Keratinocyte (primary cell): ENCODE measurements around the gene TMEM115. TPM values are rescaled to one million over a fixed set of nuclear protein-coding genes. Genes with fewer than 3 reads are reported as not detected.

Source experiments
- DNase-seq: peaks from one replicate; pipeline ENCODE4 v3.0.0-alpha.2; 2011; ENCODE audit warnings: low read depth, missing footprints, low spot score
- FAIRE-seq: peaks from 2 replicates; lab custom pipeline; 2011; peaks lifted over from hg19 to GRCh38; lab: Jason Lieb, UNC
- H2AFZ ChIP-seq: 2 replicates; pipeline ENCODE4 v1.6.0; 2012; ENCODE audit warnings: low read length, control low read depth, inconsistent platforms; ENCODE audit not compliant: control insufficient read depth
- H3K27ac ChIP-seq: 2 replicates; pipeline ENCODE4 v1.5.1; 2011; ENCODE audit warnings: low read length; ENCODE audit not compliant: control insufficient read depth, insufficient read depth
- H3K27me3 ChIP-seq: 3 replicates; pipeline ENCODE4 v1.6.0; 2011; ENCODE audit warnings: low read length; ENCODE audit not compliant: control insufficient read depth, insufficient read depth; ENCODE audit errors: extremely low read depth
- H3K36me3 ChIP-seq, 2 experiments: 2 replicates in 1 of 2; 3 replicates in 1 of 2; pipeline ENCODE4 v1.5.1; 2011; ENCODE audit warnings: low read length in 2 of 2, mild to moderate bottlenecking in 1 of 2; ENCODE audit not compliant: control insufficient read depth in 2 of 2, insufficient read depth in 2 of 2; ENCODE audit errors: extremely low read depth in 1 of 2
- H3K4me1 ChIP-seq: 3 replicates; pipeline ENCODE4 v1.5.1; 2011; ENCODE audit warnings: low read length; ENCODE audit not compliant: control insufficient read depth, insufficient read depth; ENCODE audit errors: extremely low read depth
- H3K4me2 ChIP-seq: 3 replicates; pipeline ENCODE4 v1.6.0; 2011; ENCODE audit warnings: low read depth, low read length; ENCODE audit not compliant: control insufficient read depth, insufficient read depth; ENCODE audit errors: extremely low read depth
- H3K4me3 ChIP-seq, 3 experiments: fragments of 200-600 bp in 1 of 3; sonication (generic) in 1 of 3; 2 replicates in 2 of 3; 3 replicates in 1 of 3; pipeline ENCODE4 v1.5.1; 2011 to 2016; ENCODE audit warnings: low read length in 3 of 3, mild to moderate bottlenecking in 3 of 3, control low read depth in 2 of 3, inconsistent platforms in 1 of 3, low read depth in 1 of 3, mixed read lengths in 1 of 3, mixed run types in 1 of 3, moderate library complexity in 1 of 3; ENCODE audit not compliant: control insufficient read depth in 2 of 3, insufficient read depth in 2 of 3; ENCODE audit errors: extremely low read depth in 1 of 3
- H3K79me2 ChIP-seq: 2 replicates; pipeline ENCODE4 v1.6.0; 2012; ENCODE audit warnings: low read length; ENCODE audit not compliant: control insufficient read depth, insufficient read depth
- H3K9ac ChIP-seq: 3 replicates; pipeline ENCODE4 v1.6.0; 2011; ENCODE audit warnings: low read length; ENCODE audit not compliant: control insufficient read depth, insufficient read depth; ENCODE audit errors: extremely low read depth
- H3K9me1 ChIP-seq: 3 replicates; pipeline ENCODE4 v1.6.0; 2011; ENCODE audit warnings: low read length; ENCODE audit not compliant: control insufficient read depth, insufficient read depth; ENCODE audit errors: extremely low read depth
- H3K9me3 ChIP-seq: 2 replicates; pipeline ENCODE4 v1.5.1; 2012; ENCODE audit warnings: low read depth, low read length; ENCODE audit not compliant: control insufficient read depth
- H4K20me1 ChIP-seq: 3 replicates; pipeline ENCODE4 v1.6.0; 2011; ENCODE audit warnings: low read length; ENCODE audit not compliant: control insufficient read depth, insufficient read depth; ENCODE audit errors: extremely low read depth
- CTCF ChIP-seq, 3 experiments: IDR thresholded peaks in 1 of 3; conservative IDR thresholded peaks in 1 of 3; optimal IDR thresholded peaks in 1 of 3; 2 replicates in 2 of 3; 3 replicates in 1 of 3; pipeline versions ENCODE3 to v1.5.1; 2011; ENCODE audit warnings: low read length in 3 of 3, mild to moderate bottlenecking in 3 of 3, moderate library complexity in 2 of 3, control low read depth in 1 of 3, inconsistent platforms in 1 of 3; ENCODE audit not compliant: insufficient read depth in 2 of 3; ENCODE audit errors: extremely low read depth in 1 of 3
- EZH2 ChIP-seq: IDR thresholded peaks from one replicate; pipeline ENCODE4 v1.6.1; 2012; ENCODE audit warnings: inconsistent platforms, mild to moderate bottlenecking, low read length, moderate library complexity
- dilution Hi-C: fragments of 300-500 bp; cut with MboI; formaldehyde crosslinking; loops from one replicate; pipeline ENCODE4 v1.7.0; 2020; ENCODE audit warnings: low sequenced_read_pairs; ENCODE audit not compliant: extremely low pct_ligation_motif_present
- polyA plus RNA-seq, 5 experiments: library from polyadenylated mRNA; depleted of rRNA in 3 of 5; stranded (reverse) in 3 of 5; stranded (forward) in 1 of 5; unstranded in 1 of 5; fragments of >200 nt; gene quantifications; 1 replicate in 1 of 5; 2 replicates in 3 of 5; 3 replicates in 1 of 5; pipeline versions ENCODE4 v1.2.1 to v1.2.3, GENCODE V29; 2011 to 2012; ENCODE audit warnings: missing spikeins in 2 of 5, low read depth in 1 of 5, low replicate concordance in 1 of 5

TMEM115 gene
- polyA plus RNA-seq, 1 donor (not counting 4 experiments of a cell fraction or from before 2014, with no cell fraction given), result 22.4 TPM

- no peaks in the 10 kb centered on the region for H3K9me3 ChIP-seq
Measured at GRCh38 chr3:50354186-50354764, 5.0 kb downstream of the TMEM115 start.

GRCh38 chr3:50353245-50354004 is 5.9 kb downstream of the TMEM115 start:
- Histone ChIP-seq H3K27me3 (no peaks in the 10 kb centered on the region), H3K36me3 (peaks cover 26 to 30% of the 10 kb centered on the region in 2 experiments), H3K9me1 (peaks cover 2% of the 10 kb centered on the region), H4K20me1 (peaks cover 6% of the 10 kb centered on the region), H3K9ac (no peak overlapping the region), H3K4me2 (no peak overlapping the region), H3K79me2 (peaks cover 51% of the 10 kb centered on the region), H3K4me1 (peaks cover 43% of the 10 kb centered on the region), H3K9me3 (no peaks in the 10 kb centered on the region), H2AFZ (no peak overlapping the region), H3K27ac (no peak overlapping the region), H3K4me3 (no peak overlapping the region)
- FAIRE-seq (no peak), DNase-seq (no peak)
- dilution Hi-C loops, result no loop called here
- TF ChIP-seq EZH2 (no peak), CTCF (optimal IDR thresholded peaks at IDR 0.05 in 1 of 3, IDR thresholded peaks at IDR 0.05 in 1 of 3, conservative IDR thresholded peaks at IDR 0.05 in 1 of 3; ENCODE audit: extremely low read depth in 1 of 3, insufficient read depth in 2 of 3, low read length in 3 of 3) (no peak)

More at GRCh38 chr3:50354186-50354764, 5.0 kb downstream of the TMEM115 start:
- DNase-seq (no peak), FAIRE-seq (no peak)
- Histone ChIP-seq H3K4me2 (no peak overlapping the region), H2AFZ (no peak overlapping the region), H3K9me1 (peaks cover 2% of the 10 kb centered on the region), H3K79me2 (peaks cover 59% of the 10 kb centered on the region), H3K4me3 (no peak overlapping the region), H4K20me1 (peaks cover 6% of the 10 kb centered on the region), H3K27ac (no peak overlapping the region), H3K9ac (no peak overlapping the region), H3K36me3 (peaks cover 26 to 30% of the 10 kb centered on the region in 2 experiments), H3K4me1 (peaks cover 45% of the 10 kb centered on the region), H3K27me3 (no peaks in the 10 kb centered on the region)
- dilution Hi-C loops, result no loop called here
- no peak for TF ChIP-seq EZH2
- no peak for TF ChIP-seq CTCF (optimal IDR thresholded peaks at IDR 0.05 in 1 of 3, IDR thresholded peaks at IDR 0.05 in 1 of 3, conservative IDR thresholded peaks at IDR 0.05 in 1 of 3; ENCODE audit: extremely low read depth in 1 of 3, insufficient read depth in 2 of 3, low read length in 3 of 3)
